ENCODE data around the gene S100P. TPM values are rescaled to one million over a fixed set of nuclear protein-coding genes. Genes with fewer than 3 reads are reported as not detected.

The S100P gene
- total RNA-seq, 4 donors from 2014 or later: 1.2 TPM; not detected in 3

GRCh38 chr4:6734165-6734786, 40.6 kb downstream of the S100P start:
- ATAC-seq: no peak
- in situ Hi-C loops (cut with MboI; ENCODE audit: low sequenced_read_pairs in 4 of 4): no loop called here
- Histone ChIP-seq H3K9me3 (no peaks in the 10 kb centered on the region), H3K4me3 (no peak overlapping the region), H3K36me3 (no peaks in the 10 kb centered on the region), H3K27me3 (no peaks in the 10 kb centered on the region), H3K27ac (no peak overlapping the region), H3K4me1 (peaks cover 6 to 11% of the 10 kb centered on the region in 2 donors)
- no peak for DNase-seq
- intact Hi-C loops (cut with DNase I; ENCODE audit: low total_unique reads): no loop called here
- TF ChIP-seq CTCF (IDR thresholded peaks at IDR 0.05 in 4 of 5, conservative IDR thresholded peaks at IDR 0.05 in 1 of 5) (no peak), POLR2A (IDR thresholded peaks at IDR 0.05) (no peak)

DNA sequence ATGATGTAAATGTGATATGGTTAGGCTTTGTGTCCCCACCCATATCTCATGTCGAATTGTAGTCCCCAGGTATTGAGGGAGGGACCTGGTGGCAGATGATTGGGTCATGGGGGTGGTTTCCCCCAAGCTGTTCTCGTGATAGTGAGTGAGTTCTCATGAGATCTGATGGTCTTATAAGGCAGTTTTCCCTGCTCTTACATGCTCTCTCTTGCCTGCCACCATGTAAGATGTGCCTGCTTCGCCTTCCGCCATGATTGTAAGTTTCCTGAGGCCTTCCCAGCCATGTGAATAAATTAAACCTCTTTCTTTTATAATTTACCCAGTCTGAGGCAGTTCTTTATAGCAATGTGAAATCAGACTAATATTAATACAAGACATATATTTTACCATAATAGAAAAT, 46.2 kb downstream of the S100P start:
- in situ Hi-C loops (cut with MboI; ENCODE audit: low sequenced_read_pairs in 4 of 4): no loop called here
- no peak overlapping the region for H3K4me3 ChIP-seq
- DNase-seq (no peak), ATAC-seq (no peak)
- H3K4me1 ChIP-seq: no peaks in the 10 kb centered on the region
- no peak overlapping the region for H3K27ac ChIP-seq
- H3K27me3 ChIP-seq: no peaks in the 10 kb centered on the region
- no peaks in the 10 kb centered on the region for H3K9me3 ChIP-seq
- TF ChIP-seq POLR2A (IDR thresholded peaks at IDR 0.05): no peak
- no peak for TF ChIP-seq CTCF (IDR thresholded peaks at IDR 0.05 in 4 of 5, conservative IDR thresholded peaks at IDR 0.05 in 1 of 5)
- intact Hi-C loops (cut with DNase I; ENCODE audit: low total_unique reads): no loop called here
- no peaks in the 10 kb centered on the region for H3K36me3 ChIP-seq

- in situ Hi-C loops (cut with MboI; ENCODE audit: low sequenced_read_pairs in 4 of 4) (no loop called here), intact Hi-C loops (cut with DNase I; ENCODE audit: low total_unique reads) (no loop called here)
These were observed 46.7 kb downstream of the S100P start for GRCh38 chr4:6740347-6740746.

DNA sequence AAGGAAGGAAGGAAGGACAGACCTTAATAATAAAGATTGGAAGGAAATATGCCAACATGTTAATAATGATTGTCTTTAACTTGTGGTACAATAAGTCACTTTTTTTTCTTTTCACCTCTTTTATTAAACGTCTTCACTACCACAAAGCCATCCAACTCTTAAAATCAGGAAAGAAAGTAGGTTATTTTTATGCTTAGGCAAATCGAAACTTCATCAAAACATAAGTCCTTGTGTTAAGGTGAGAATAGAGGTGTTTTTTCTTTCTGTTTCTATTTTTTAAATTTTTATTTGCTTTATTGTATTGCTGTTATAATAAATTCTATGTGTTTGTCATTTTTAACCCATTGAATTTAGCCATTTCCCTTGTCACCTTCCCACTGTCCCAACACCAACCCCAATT, 48.8 kb downstream of the S100P start:
- no peak overlapping the region for H3K4me3 ChIP-seq
- TF ChIP-seq CTCF (IDR thresholded peaks at IDR 0.05 in 4 of 5, conservative IDR thresholded peaks at IDR 0.05 in 1 of 5) (no peak), POLR2A (IDR thresholded peaks at IDR 0.05) (no peak)
- DNase-seq (no peak), ATAC-seq (no peak)
- intact Hi-C loops (cut with DNase I; ENCODE audit: low total_unique reads) (no loop called here), in situ Hi-C loops (cut with MboI; ENCODE audit: low sequenced_read_pairs in 4 of 4) (no loop called here)
- H3K27me3 ChIP-seq: no peaks in the 10 kb centered on the region
- no peak overlapping the region for H3K27ac ChIP-seq
- no peaks in the 10 kb centered on the region for H3K36me3 ChIP-seq
- no peaks in the 10 kb centered on the region for H3K9me3 ChIP-seq
- H3K4me1 ChIP-seq: no peaks in the 10 kb centered on the region

More at GRCh38 chr4:6740347-6740746, 46.7 kb downstream of the S100P start:
- Histone ChIP-seq H3K4me3 (no peak overlapping the region), H3K9me3 (no peaks in the 10 kb centered on the region), H3K27me3 (no peaks in the 10 kb centered on the region), H3K27ac (no peak overlapping the region), H3K36me3 (no peaks in the 10 kb centered on the region), H3K4me1 (no peaks in the 10 kb centered on the region)
- no peak for DNase-seq
- no peak for ATAC-seq
- TF ChIP-seq CTCF (IDR thresholded peaks at IDR 0.05 in 4 of 5, conservative IDR thresholded peaks at IDR 0.05 in 1 of 5) (no peak), POLR2A (IDR thresholded peaks at IDR 0.05) (no peak)

DNA sequence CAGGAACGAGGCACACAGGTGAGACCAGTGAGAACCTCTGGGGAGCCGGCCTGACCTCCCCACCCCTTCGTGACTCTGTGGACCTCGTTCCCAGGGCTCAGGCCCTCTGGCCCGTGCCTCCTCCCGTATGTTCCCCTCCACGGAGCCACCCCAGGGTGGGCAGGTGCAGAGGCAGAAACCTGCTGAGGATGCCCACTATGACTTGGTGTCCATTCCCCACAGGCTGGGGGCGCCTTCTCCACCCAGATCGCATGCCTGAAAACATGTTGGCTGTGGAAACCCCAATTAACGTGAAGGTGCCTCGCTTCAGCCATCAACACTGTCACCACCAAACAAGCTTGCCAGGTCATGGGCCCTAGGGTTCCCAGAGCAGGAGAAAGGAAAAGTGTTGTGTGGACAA, 49.3 kb downstream of the S100P start:
- in situ Hi-C loops (cut with MboI; ENCODE audit: low sequenced_read_pairs in 4 of 4): no loop called here

More for the DNA sequence above, 49.3 kb downstream of the S100P start:
- DNase-seq (no peak), ATAC-seq (no peak)
- Histone ChIP-seq H3K36me3 (no peaks in the 10 kb centered on the region), H3K4me3 (no peak overlapping the region), H3K4me1 (no peaks in the 10 kb centered on the region), H3K9me3 (no peaks in the 10 kb centered on the region), H3K27me3 (no peaks in the 10 kb centered on the region), H3K27ac (no peak overlapping the region)
- intact Hi-C loops (cut with DNase I; ENCODE audit: low total_unique reads): no loop called here
- no peak for TF ChIP-seq CTCF (IDR thresholded peaks at IDR 0.05 in 4 of 5, conservative IDR thresholded peaks at IDR 0.05 in 1 of 5)
- no peak for TF ChIP-seq POLR2A (IDR thresholded peaks at IDR 0.05)

Measured in gastrocnemius medialis (tissue), 4 donors.